MM.1S (cell line): ENCODE results near the gene CDC37L1.

Experiments used
- CTCF ChIP-seq: fragments of 300-600 bp; sonication (generic); IDR thresholded peaks from 2 replicates; pipeline ENCODE4 v1.5.1; 2016; ENCODE audit warnings: antibody characterized with exemption, low read length, mixed read lengths
- EZH2 ChIP-seq: fragments of 300-600 bp; sonication (generic); optimal IDR thresholded peaks from 2 replicates; pipeline ENCODE3; 2017; ENCODE audit warnings: low read depth, mild to moderate bottlenecking, antibody characterized with exemption, low read length, mixed read lengths

GRCh38 chr9:4662989-4663792 lies 16.2 kb upstream of the CDC37L1 start:
- TF ChIP-seq CTCF (no peak), EZH2 (no peak)
